Neural progenitor cell (in vitro differentiated cells): ENCODE results near the gene ASTN1. TPM values are rescaled to one million over a fixed set of nuclear protein-coding genes. Genes with fewer than 3 reads are reported as not detected.

Experiments used
- DNase-seq: peaks from one replicate; pipeline ENCODE4 v3.0.0-alpha.2; 2016; ENCODE audit warnings: low spot score
- H2AFZ ChIP-seq: fragments of 200-600 bp; sonication (generic); replicated peaks from 2 replicates; pipeline ENCODE4 v1.6.1; 2016; ENCODE audit warnings: antibody characterized with exemption
- H3F3A ChIP-seq: fragments of 200-600 bp; sonication (generic); 2 replicates; pipeline ENCODE4 v1.6.1; 2016; ENCODE audit warnings: antibody characterized with exemption, low read depth
- H3K27ac ChIP-seq: fragments of 200-600 bp; sonication (generic); 2 replicates; pipeline ENCODE4 v1.5.1; 2016; ENCODE audit warnings: mild to moderate bottlenecking
- H3K27me3 ChIP-seq: fragments of 200-600 bp; sonication (generic); 2 replicates; pipeline ENCODE4 v1.6.1; 2016; ENCODE audit warnings: mild to moderate bottlenecking, moderate library complexity
- H3K36me3 ChIP-seq: fragments of 200-600 bp; sonication (generic); 2 replicates; pipeline ENCODE4 v1.5.1; 2016
- H3K4me1 ChIP-seq: fragments of 200-600 bp; sonication (generic); 2 replicates; pipeline ENCODE4 v1.6.1; 2016; ENCODE audit warnings: mixed run types
- H3K4me2 ChIP-seq: fragments of 200-600 bp; sonication (generic); 2 replicates; pipeline ENCODE4 v1.6.1; 2016
- H3K4me3 ChIP-seq: fragments of 200-600 bp; sonication (generic); 2 replicates; pipeline ENCODE4 v1.5.1; 2016
- H3K79me2 ChIP-seq: fragments of 200-600 bp; sonication (generic); 2 replicates; pipeline ENCODE4 v1.6.1; 2016; ENCODE audit warnings: low read depth
- H3K9ac ChIP-seq: fragments of 200-600 bp; sonication (generic); 2 replicates; pipeline ENCODE4 v1.6.1; 2016
- H3K9me3 ChIP-seq: fragments of 200-600 bp; sonication (generic); 2 replicates; pipeline ENCODE4 v1.5.1; 2016; ENCODE audit warnings: low read depth
- H4K20me1 ChIP-seq: fragments of 200-600 bp; sonication (generic); 2 replicates; pipeline ENCODE4 v1.6.1; 2016; ENCODE audit warnings: low read depth
- H3K27ac Mint-ChIP-seq: 3 replicates; pipeline ENCODE4 v1.8.0; 2021; ENCODE audit warnings: mixed read lengths
- H3K27me3 Mint-ChIP-seq: 2 replicates; pipeline ENCODE4 v1.8.0; 2022; ENCODE audit warnings: low read depth, mild to moderate bottlenecking, inconsistent platforms, moderate library complexity, mixed read lengths; ENCODE audit not compliant: insufficient read depth
- H3K36me3 Mint-ChIP-seq: 3 replicates; pipeline ENCODE4 v1.8.0; 2021; ENCODE audit warnings: mixed read lengths
- H3K4me1 Mint-ChIP-seq: 3 replicates; pipeline ENCODE4 v1.8.0; 2021; ENCODE audit warnings: mixed read lengths
- H3K4me3 Mint-ChIP-seq: 3 replicates; pipeline ENCODE4 v1.8.0; 2021; ENCODE audit warnings: mild to moderate bottlenecking, moderate library complexity, mixed read lengths
- H3K9me3 Mint-ChIP-seq: 3 replicates; pipeline ENCODE4 v1.8.0; 2020; ENCODE audit warnings: mixed read lengths
- CTCF ChIP-seq: fragments of 200-600 bp; sonication (generic); IDR thresholded peaks from 2 replicates; pipeline ENCODE4 v1.5.1; 2017; ENCODE audit warnings: antibody characterized with exemption, mild to moderate bottlenecking
- EZH2 ChIP-seq: fragments of 200-600 bp; sonication (generic); IDR thresholded peaks from 2 replicates; pipeline ENCODE4 v1.6.1; 2017; ENCODE audit warnings: antibody characterized with exemption, mild to moderate bottlenecking, moderate library complexity
- EZH2phosphoT487 ChIP-seq: fragments of 200-600 bp; sonication (generic); IDR thresholded peaks from 2 replicates; pipeline ENCODE4 v1.6.1; 2017; ENCODE audit warnings: antibody characterized with exemption
- total RNA-seq: library from RNA; depleted of rRNA; stranded (reverse); fragments of >200 nt; gene quantifications from 2 replicates; pipeline ENCODE4 v1.2.3, GENCODE V29; 2015; ENCODE audit warnings: low replicate concordance

The ASTN1 gene
- total RNA-seq, 1 donor from 2014 or later, result 7.7 TPM

- no peak overlapping the region for H3K4me3 ChIP-seq
- no peaks in the 10 kb centered on the region for H3K27me3 ChIP-seq
- no peak overlapping the region for H3K4me2 ChIP-seq
- no peaks in the 10 kb centered on the region for H3K79me2 ChIP-seq
- TF ChIP-seq EZH2 (no peak), CTCF (no peak), EZH2phosphoT487 (no peak)
- H4K20me1 ChIP-seq, result no peaks in the 10 kb centered on the region
- no peaks in the 10 kb centered on the region for H3K27me3 Mint-ChIP-seq
- no peak overlapping the region for H2AFZ ChIP-seq
- H3K9me3 Mint-ChIP-seq, result no peaks in the 10 kb centered on the region
- H3K36me3 Mint-ChIP-seq, result peaks cover 7% of the 10 kb centered on the region
- H3K27ac Mint-ChIP-seq, result no peak overlapping the region
- peaks cover 8% of the 10 kb centered on the region for H3K4me1 ChIP-seq
- H3K9ac ChIP-seq, result no peak overlapping the region
- H3K36me3 ChIP-seq, result no peaks in the 10 kb centered on the region
- no peak for DNase-seq
- peaks cover 5% of the 10 kb centered on the region for H3F3A ChIP-seq
- no peak overlapping the region for H3K4me3 Mint-ChIP-seq
- H3K27ac ChIP-seq, result no peak overlapping the region
- H3K9me3 ChIP-seq, result no peaks in the 10 kb centered on the region
- H3K4me1 Mint-ChIP-seq, result peaks cover 4% of the 10 kb centered on the region
Measured at GRCh38 chr1:176884911-176885310, 279.6 kb downstream of the ASTN1 start.

GRCh38 chr1:176884286-176884685 is 280.2 kb downstream of the ASTN1 start:
- no peaks in the 10 kb centered on the region for H3K27me3 Mint-ChIP-seq
- H2AFZ ChIP-seq, result no peak overlapping the region
- no peaks in the 10 kb centered on the region for H3K79me2 ChIP-seq
- peaks cover 5% of the 10 kb centered on the region for H3F3A ChIP-seq
- no peak overlapping the region for H3K9ac ChIP-seq
- no peak overlapping the region for H3K27ac Mint-ChIP-seq
- no peak for TF ChIP-seq EZH2
- TF ChIP-seq EZH2phosphoT487, result no peak
- TF ChIP-seq CTCF, result no peak
- no peak overlapping the region for H3K4me3 Mint-ChIP-seq
- H3K4me2 ChIP-seq, result no peak overlapping the region
- H3K27me3 ChIP-seq, result no peaks in the 10 kb centered on the region
- H3K9me3 ChIP-seq, result no peaks in the 10 kb centered on the region
- no peaks in the 10 kb centered on the region for H4K20me1 ChIP-seq
- peaks cover 7% of the 10 kb centered on the region for H3K36me3 Mint-ChIP-seq
- H3K4me1 ChIP-seq, result peaks cover 8% of the 10 kb centered on the region
- H3K4me3 ChIP-seq, result no peak overlapping the region
- H3K4me1 Mint-ChIP-seq, result peaks cover 4% of the 10 kb centered on the region
- H3K36me3 ChIP-seq, result no peaks in the 10 kb centered on the region
- H3K9me3 Mint-ChIP-seq, result no peaks in the 10 kb centered on the region
- DNase-seq, result no peak
- H3K27ac ChIP-seq, result no peak overlapping the region

GRCh38 chr1:176880955-176881595 is 283.4 kb downstream of the ASTN1 start:
- Histone ChIP-seq H3K9me3 (no peaks in the 10 kb centered on the region), H3K36me3 (no peaks in the 10 kb centered on the region), H3K4me3 (no peak overlapping the region), H3F3A (peaks cover 5% of the 10 kb centered on the region), H3K27ac (no peak overlapping the region), H3K4me2 (no peak overlapping the region), H2AFZ (no peak overlapping the region), H3K4me1 (peaks cover 8% of the 10 kb centered on the region), H3K79me2 (no peaks in the 10 kb centered on the region), H3K27me3 (no peaks in the 10 kb centered on the region), H3K9ac (no peak overlapping the region), H4K20me1 (no peaks in the 10 kb centered on the region)
- Mint-ChIP-seq H3K4me3 (no peak overlapping the region), H3K27ac (no peak overlapping the region), H3K27me3 (peaks cover 2% of the 10 kb centered on the region), H3K9me3 (no peaks in the 10 kb centered on the region), H3K36me3 (no peaks in the 10 kb centered on the region), H3K4me1 (peaks cover 4% of the 10 kb centered on the region)
- TF ChIP-seq CTCF, result peak; percentile 96
- TF ChIP-seq EZH2phosphoT487, result no peak
- DNase-seq, result peak; percentile 95
